ENCODE results near the gene LSP1. TPM values are rescaled to one million over a fixed set of nuclear protein-coding genes. Genes with fewer than 3 reads are reported as not detected.
A peak's percentile ranks its signal among the peaks of the same experiment; 100 is the strongest.

The LSP1 gene
- total RNA-seq, 2 experiments from 2014 or later, result 228 to 232 TPM

DNA sequence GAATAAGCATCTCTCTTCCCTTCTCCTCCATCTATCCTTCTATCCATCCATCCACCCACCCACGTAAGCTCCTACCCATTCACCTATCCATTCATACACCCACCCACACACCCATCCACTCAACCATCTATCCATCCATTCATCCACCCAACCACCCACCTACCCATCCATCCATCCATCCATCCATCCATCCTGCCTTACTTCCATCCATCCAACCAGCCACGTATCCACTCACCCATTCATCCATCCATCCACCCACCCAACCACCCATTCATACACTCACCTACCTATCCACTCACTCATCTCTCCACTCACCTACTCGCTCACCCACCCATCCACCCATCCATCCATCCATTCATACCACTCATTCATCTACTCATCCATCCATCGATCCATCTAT is 79.8 kb downstream of the LSP1 start:
- Mint-ChIP-seq H3K36me3 (ENCODE audit: low read depth) (no peaks in the 10 kb centered on the region), H3K9me3 (no peaks in the 10 kb centered on the region), H3K27me3 (no peaks in the 10 kb centered on the region), H3K4me3 (no peak overlapping the region), H3K27ac (no peak overlapping the region), H3K4me1 (ENCODE audit: low read depth) (no peaks in the 10 kb centered on the region)
- DNase-seq, result no peak
- TF ChIP-seq, protein P1, sequence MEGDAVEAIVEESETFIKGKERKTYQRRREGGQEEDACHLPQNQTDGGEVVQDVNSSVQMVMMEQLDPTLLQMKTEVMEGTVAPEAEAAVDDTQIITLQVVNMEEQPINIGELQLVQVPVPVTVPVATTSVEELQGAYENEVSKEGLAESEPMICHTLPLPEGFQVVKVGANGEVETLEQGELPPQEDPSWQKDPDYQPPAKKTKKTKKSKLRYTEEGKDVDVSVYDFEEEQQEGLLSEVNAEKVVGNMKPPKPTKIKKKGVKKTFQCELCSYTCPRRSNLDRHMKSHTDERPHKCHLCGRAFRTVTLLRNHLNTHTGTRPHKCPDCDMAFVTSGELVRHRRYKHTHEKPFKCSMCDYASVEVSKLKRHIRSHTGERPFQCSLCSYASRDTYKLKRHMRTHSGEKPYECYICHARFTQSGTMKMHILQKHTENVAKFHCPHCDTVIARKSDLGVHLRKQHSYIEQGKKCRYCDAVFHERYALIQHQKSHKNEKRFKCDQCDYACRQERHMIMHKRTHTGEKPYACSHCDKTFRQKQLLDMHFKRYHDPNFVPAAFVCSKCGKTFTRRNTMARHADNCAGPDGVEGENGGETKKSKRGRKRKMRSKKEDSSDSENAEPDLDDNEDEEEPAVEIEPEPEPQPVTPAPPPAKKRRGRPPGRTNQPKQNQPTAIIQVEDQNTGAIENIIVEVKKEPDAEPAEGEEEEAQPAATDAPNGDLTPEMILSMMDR (IDR thresholded peaks at IDR 0.05), result no peak
- Histone ChIP-seq H3K27me3 (ENCODE audit: control insufficient read depth in 1 of 2, insufficient read depth in 2 of 2, low read length in 2 of 2) (no peaks in the 10 kb centered on the region), H3K36me3 (ENCODE audit: insufficient read depth, low read length) (no peaks in the 10 kb centered on the region), H3K27ac (ENCODE audit: low read depth in 1 of 2, low read length in 2 of 2) (no peak overlapping the region), H3K4me1 (ENCODE audit: insufficient read depth, low read length) (peaks cover 6% of the 10 kb centered on the region), H3K4me3 (ENCODE audit: low read length) (no peak overlapping the region), H3K9me3 (ENCODE audit: control insufficient read depth in 1 of 2, insufficient read depth in 1 of 2, low read length in 2 of 2) (no peaks in the 10 kb centered on the region)
- ChIA-PET POLR2A (no interaction called here), CTCF (no interaction called here)
- ATAC-seq (ENCODE audit: poor library complexity), result no peak
- intact Hi-C loops (cut with DNase I, micrococcal nuclease), result no loop called here

DNA sequence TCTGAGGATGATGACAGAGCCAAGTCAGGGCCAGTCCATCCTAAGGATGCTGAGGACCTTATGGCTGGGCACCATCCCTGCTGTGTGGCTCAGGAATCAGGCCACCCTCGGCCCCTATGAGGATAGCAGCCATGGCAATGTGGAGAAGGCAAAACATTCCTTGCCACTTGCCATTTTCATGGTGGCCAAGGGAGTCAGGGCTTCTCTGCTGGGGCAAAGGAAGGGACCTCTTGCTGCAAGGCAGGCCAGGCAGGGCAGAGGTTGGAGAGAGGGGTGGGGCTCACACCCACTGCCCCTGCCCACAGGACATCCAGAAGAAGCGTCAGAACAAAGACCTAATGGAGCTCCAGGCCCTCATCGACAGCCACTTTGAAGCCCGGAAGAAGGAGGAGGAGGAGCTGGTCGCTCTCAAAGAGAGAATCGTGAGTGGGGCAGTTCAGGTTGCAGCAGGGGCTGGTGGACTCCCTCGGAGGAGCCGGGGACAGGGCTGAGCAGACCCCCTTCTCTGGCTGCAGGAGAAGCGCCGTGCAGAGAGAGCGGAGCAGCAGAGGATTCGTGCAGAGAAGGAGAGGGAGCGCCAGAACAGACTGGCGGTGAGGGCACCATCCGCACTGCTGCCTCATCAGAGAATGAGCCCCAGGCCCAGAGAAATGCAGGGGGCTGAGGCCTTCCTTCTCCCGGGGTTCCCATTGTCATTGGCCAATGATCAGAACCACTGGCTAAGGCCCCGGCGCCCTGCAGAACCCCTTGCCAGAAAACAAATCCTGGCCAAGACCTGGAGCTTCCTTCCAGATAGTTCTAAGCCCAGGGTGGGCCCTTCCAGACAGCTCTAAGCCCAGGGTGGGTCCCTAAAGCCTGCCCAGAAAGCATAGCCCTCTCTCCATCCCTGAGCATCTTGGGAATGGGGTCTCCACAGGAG is 80.8 kb downstream of the LSP1 start:
- CTCF ChIA-PET, result interaction anchor here (1.5 kb wide), 1 partner anchor 51 kb away, joined by 3 read pairs; no protein-coding TSS in a partner anchor
- Histone ChIP-seq H3K9me3 (ENCODE audit: control insufficient read depth in 1 of 2, insufficient read depth in 1 of 2, low read length in 2 of 2) (no peaks in the 10 kb centered on the region), H3K27ac (ENCODE audit: low read depth in 1 of 2, low read length in 2 of 2) (no peak overlapping the region), H3K36me3 (ENCODE audit: insufficient read depth, low read length) (no peaks in the 10 kb centered on the region), H3K4me1 (ENCODE audit: insufficient read depth, low read length) (peaks cover 6% of the 10 kb centered on the region), H3K27me3 (ENCODE audit: control insufficient read depth in 1 of 2, insufficient read depth in 2 of 2, low read length in 2 of 2) (no peaks in the 10 kb centered on the region), H3K4me3 (ENCODE audit: low read length) (no peak overlapping the region)
- no peak overlapping the region for H3K27ac Mint-ChIP-seq
- peak overlapping the region; percentile 31 for H3K4me3 Mint-ChIP-seq
- H3K4me1 Mint-ChIP-seq (ENCODE audit: low read depth), result no peaks in the 10 kb centered on the region
- H3K9me3 Mint-ChIP-seq, result no peaks in the 10 kb centered on the region
- no peak for ATAC-seq (ENCODE audit: poor library complexity)
- no peak for DNase-seq
- no peaks in the 10 kb centered on the region for H3K36me3 Mint-ChIP-seq (ENCODE audit: low read depth)
- H3K27me3 Mint-ChIP-seq, result no peaks in the 10 kb centered on the region
- POLR2A ChIA-PET, result no interaction called here
- intact Hi-C loops (cut with DNase I, micrococcal nuclease), result no loop called here
- TF ChIP-seq, protein P1 (IDR thresholded peaks at IDR 0.05), result no peak

DNA sequence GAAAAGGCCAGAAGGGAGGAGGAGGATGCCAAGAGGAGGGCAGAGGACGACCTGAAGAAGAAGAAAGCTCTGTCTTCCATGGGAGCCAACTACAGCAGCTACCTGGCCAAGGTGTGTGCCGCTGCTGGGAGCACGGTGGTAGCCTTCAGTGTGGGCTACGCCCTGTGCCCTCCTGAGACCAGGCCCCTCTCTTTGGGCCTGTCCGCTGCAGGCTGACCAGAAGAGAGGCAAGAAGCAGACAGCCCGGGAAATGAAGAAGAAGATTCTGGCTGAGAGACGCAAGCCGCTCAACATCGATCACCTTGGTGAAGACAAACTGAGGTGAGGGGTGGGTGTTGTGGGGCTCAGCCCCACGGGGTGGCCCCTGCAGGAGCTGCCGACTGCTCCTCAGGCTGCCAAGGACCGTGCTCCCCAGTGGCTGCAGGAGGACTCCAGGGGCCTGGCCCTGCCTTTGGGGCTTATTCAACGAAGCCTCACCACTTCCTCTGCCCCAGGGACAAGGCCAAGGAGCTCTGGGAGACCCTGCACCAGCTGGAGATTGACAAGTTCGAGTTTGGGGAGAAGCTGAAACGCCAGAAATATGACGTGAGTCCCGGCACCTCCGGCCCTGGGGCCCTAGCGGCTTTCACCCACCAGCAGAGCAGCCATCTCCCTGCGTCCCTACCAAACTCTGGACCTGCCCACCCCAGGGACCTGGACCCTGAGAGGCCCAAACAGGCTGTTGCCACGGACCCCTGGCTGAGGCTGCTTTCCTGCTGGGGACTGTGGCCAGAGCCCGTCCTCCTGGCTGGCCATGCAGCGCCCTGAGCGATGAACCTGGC is 81.7 kb downstream of the LSP1 start:
- H3K27ac Mint-ChIP-seq, result no peak overlapping the region
- no peaks in the 10 kb centered on the region for H3K36me3 ChIP-seq (ENCODE audit: insufficient read depth, low read length)
- H3K27ac ChIP-seq (ENCODE audit: low read depth in 1 of 2, low read length in 2 of 2), result no peak overlapping the region
- H3K4me1 ChIP-seq (ENCODE audit: insufficient read depth, low read length), result peaks cover 9% of the 10 kb centered on the region
- H3K4me3 ChIP-seq (ENCODE audit: low read length), result no peak overlapping the region
- H3K27me3 Mint-ChIP-seq, result peaks cover 4% of the 10 kb centered on the region
- POLR2A ChIA-PET, result no interaction called here
- intact Hi-C loops (cut with DNase I, micrococcal nuclease), result no loop called here
- H3K27me3 ChIP-seq (ENCODE audit: control insufficient read depth in 1 of 2, insufficient read depth in 2 of 2, low read length in 2 of 2), result no peaks in the 10 kb centered on the region
- ATAC-seq (ENCODE audit: poor library complexity) (no peak), DNase-seq (peak in 1 of 14 experiments; percentile 1)
- no peaks in the 10 kb centered on the region for H3K9me3 Mint-ChIP-seq
- TF ChIP-seq, protein P1 (IDR thresholded peaks at IDR 0.05), result no peak
- no peaks in the 10 kb centered on the region for H3K36me3 Mint-ChIP-seq (ENCODE audit: low read depth)
- H3K4me1 Mint-ChIP-seq (ENCODE audit: low read depth), result no peaks in the 10 kb centered on the region
- H3K4me3 Mint-ChIP-seq, result no peak overlapping the region
- H3K9me3 ChIP-seq (ENCODE audit: control insufficient read depth in 1 of 2, insufficient read depth in 1 of 2, low read length in 2 of 2), result no peaks in the 10 kb centered on the region
- CTCF ChIA-PET, result interaction anchor here (1.5 kb wide), 1 partner anchor 52 kb away, joined by 3 read pairs; no protein-coding TSS in a partner anchor
